Erythroblast (primary cell): ENCODE results near the gene PML.

Source experiments
- DNase-seq, 2 experiments: peaks; one replicate each; lab custom pipeline; 2025; lab: John Stamatoyannopoulos, UW
- GATA1 ChIP-seq: IDR thresholded peaks from 2 replicates; pipeline ENCODE4 v1.6.1; 2011; ENCODE audit warnings: low read depth, mild to moderate bottlenecking, control low read depth, low read length, moderate library complexity
- POLR2A ChIP-seq: IDR thresholded peaks from 2 replicates; pipeline ENCODE4 v1.6.1; 2011; ENCODE audit warnings: mild to moderate bottlenecking, low read length

Gene PML

DNA sequence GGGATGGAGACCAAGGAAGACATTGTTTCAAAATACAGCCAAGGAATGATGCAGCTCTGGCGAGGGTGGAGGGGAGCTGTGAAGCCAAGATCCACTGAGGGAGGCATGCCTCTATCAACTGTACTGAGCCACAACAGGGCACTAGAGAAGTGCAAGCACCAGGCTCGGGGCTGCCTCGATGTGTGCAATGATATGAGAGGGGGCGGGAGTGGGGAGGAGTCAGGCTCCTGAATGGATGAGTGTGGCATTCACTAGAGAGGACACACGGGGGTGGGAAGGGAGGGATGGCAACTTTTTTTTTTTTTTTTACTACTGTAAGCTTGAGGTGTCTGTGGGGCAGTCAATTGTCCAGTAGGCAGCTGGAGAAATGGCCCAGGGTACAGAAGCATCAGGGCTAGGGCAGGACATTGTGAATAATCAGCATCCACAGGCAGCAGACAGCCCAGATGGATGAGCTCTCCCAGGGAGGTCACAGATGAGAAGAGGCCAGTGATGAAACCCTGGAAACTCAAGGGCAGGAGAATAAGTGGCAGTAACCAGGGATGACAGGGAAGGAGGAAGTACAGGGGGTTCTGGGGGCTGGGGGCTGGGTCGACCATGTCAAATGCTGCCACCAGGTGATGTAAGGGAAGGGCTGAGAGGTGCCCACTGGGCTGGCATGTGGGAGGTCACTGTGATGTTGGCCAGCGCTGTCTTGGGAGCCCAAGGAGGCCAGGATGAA is 8.3 kb upstream of the PML start:
- TF ChIP-seq POLR2A, result no peak
- no peak for TF ChIP-seq GATA1
- peak; percentile 19 to 22 for DNase-seq

DNA sequence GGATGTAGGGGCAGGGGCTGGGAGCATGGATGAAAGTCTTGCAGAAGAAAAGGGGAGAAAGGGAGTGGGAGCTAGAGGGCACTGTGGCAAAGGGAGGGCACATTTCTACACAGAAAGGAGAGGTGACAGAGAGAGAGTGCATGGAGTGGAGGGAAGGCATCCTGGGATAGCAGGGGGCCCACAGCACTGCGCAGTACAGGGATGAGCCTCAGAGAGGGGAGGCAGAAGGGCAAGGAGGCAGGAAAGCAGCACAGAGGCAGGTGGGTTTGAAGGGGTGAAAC is 7.8 kb upstream of the PML start:
- no peak for DNase-seq

DNA sequence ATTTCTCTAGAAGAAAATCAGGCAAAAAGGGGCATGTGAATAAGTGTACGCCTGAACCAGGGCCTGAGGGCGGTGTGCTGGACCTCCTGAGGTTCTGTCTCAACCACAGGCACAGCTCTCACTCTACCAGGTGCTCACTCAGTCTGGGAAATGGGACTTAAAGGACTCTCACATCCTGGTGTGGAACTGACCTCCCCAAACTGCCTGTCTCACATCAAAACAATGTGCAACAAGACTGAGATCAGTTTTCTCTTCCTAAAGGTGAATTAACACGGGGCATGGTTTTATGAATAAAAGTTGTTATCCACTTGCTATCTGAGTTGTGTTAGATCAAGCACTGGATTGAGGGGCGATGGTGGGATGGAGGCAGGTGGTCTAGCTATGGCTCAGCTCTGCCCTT is 7.3 kb upstream of the PML start:
- TF ChIP-seq POLR2A (no peak), GATA1 (no peak)
- no peak for DNase-seq

More for the DNA sequence above, 7.8 kb upstream of the PML start:
- no peak for TF ChIP-seq GATA1
- TF ChIP-seq POLR2A, result no peak

DNA sequence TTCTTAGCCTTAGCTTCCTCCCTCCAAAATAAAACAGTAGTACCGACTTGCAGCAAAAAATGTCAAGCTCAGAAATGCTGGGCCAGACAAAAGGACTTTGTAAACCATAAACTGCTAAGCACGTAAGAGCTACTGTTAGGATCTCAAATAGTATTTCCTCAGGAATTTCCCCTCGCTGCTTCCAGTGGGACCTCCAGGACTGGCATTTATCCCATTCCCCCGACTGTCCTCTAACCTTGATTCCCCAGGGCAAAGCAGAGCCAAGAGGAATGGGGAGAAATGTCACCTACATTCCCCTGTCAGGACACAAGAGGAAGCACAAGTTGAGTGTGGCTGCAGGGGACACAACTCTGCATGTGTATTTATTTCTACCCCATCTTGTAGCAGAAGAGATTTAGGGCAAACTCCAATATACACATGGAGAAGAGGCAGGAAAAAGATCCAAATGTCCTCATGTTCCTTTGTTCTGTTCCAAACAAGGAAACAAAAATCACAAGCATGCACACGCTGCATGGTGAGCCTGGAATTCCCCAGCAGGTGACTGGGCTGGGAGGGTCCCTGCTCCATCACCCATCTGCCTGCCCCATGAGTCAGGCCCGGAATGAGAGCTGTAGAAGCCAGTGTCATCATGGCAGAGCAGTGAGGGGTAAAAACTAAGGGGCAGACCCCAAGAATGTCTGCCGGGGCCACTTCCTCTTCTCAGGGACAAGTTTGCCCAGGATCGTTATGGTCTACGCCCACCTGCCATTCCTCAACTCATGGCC is 6.7 kb upstream of the PML start:
- TF ChIP-seq POLR2A, result no peak
- no peak for TF ChIP-seq GATA1
- DNase-seq, result no peak

DNA sequence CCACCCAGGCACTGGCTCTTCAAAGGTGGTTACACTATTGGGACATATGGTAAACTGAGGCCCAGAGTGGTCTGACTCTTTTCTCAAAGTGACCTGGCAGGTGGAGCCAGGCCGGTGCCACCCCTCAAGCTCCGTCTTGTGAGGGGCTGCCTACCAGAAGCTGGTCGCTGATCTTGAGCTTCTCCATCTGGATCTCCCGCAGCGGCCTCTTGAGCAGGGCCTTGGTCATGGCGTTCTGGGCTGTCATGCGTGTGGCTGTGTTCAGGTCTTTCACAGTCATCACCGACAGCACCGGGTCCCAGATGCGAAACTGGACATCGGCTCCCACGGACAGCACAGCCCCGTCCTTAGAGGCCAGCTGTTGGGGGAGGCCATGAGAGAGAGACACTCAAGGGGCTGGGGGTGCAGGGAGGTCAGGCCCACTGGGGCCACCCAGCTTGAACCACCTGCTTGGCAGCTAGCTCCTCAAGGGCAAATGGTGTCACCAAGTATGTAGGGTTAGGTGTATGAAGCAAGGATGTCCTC is 6.0 kb upstream of the PML start:
- no peak for TF ChIP-seq POLR2A
- TF ChIP-seq GATA1, result no peak
- no peak for DNase-seq

DNA sequence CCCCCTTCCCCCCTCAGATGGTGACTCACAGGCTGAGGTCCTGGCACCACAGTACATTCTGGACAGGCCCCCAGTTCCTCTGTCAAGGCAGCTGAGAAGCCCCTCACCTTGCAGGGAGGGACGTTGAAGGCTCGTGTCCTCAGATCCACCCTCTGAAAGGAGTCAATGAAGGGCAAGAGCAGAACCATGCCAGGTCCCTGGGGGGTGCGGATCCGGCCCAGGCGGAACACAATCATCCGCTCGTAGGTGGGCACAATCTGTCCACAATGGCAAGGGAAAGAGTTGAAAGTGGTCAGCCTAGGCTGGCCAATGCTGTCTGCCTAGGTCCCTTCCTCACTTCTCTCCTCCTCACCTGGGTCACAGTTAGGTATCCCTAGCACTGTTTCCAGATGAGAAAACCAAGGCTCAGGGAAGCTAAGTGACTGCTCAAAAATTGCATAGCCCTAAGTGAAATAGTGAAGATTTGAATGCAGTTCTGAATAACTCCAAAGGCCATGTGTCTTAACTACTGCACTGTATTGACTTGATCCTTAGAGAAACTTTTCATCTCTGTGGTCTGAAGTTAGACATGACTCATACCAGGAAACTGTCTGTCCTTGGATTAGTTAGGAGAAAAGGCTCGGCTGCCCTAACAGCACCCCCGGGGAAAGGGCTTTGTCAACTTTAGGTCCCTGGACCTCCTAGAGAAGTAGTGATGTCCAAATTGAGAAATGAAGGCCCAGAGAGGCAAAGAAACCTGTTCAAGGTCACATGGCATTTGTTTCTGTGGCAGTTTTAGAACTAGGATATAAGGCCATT is 5.3 kb upstream of the PML start:
- TF ChIP-seq POLR2A, result no peak
- no peak for TF ChIP-seq GATA1
- no peak for DNase-seq

DNA sequence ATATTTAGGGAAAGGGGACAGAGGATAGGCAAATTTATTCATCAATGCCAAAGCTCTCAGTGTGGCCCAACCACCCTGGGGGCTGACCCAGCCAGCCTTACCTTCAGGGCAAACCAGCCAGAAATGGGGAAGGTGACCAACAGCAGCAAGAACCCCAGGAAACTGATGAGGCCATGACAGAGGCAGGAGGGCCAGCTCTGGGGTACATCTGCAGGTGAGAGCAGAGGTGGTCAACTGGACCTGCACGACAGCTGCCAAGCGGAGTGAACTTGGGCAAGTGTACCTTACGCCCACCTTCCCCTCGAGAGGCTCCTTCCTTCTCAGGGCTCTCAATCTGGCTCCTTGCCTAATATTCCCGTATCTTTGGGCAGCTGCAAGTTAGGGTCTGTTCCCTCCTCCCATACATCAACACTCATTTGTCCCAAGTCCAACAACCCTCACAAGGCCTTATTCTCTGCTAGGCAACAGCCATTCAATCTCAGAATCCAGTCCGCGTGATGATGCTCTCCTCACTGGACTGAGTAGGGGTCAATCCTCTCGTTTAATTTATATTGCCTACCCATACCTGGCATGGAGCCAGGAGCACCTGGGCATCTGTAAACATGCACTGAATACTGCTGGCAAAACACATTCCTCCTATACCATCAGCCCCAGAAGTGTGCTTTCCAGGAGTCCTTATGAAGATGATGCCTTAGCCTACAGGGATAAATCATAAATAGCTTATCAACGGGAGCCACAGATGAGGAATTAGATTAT is 4.1 kb upstream of the PML start:
- TF ChIP-seq POLR2A (no peak), GATA1 (no peak)
- no peak for DNase-seq

DNA sequence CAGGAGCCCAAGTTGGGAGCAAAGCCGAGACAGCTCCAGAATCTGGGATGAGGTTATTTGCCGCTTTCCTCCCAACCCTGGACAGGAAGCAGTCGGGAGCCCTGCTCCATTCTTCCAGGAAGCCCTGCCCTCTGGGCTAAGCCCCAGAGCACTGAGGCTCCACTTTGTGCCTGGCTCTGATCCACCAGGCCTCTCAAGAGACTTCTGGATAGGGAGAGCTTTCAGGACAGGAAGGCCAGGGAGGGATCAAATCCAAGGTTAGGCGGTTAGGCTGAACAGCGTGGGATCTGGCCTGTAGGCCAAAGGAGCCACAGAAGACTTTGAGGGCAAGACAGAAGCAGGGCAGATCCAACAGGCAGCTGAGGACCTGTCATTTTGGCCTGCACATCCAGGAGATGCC is 3.3 kb upstream of the PML start:
- no peak for TF ChIP-seq GATA1
- TF ChIP-seq POLR2A, result no peak
- no peak for DNase-seq

DNA sequence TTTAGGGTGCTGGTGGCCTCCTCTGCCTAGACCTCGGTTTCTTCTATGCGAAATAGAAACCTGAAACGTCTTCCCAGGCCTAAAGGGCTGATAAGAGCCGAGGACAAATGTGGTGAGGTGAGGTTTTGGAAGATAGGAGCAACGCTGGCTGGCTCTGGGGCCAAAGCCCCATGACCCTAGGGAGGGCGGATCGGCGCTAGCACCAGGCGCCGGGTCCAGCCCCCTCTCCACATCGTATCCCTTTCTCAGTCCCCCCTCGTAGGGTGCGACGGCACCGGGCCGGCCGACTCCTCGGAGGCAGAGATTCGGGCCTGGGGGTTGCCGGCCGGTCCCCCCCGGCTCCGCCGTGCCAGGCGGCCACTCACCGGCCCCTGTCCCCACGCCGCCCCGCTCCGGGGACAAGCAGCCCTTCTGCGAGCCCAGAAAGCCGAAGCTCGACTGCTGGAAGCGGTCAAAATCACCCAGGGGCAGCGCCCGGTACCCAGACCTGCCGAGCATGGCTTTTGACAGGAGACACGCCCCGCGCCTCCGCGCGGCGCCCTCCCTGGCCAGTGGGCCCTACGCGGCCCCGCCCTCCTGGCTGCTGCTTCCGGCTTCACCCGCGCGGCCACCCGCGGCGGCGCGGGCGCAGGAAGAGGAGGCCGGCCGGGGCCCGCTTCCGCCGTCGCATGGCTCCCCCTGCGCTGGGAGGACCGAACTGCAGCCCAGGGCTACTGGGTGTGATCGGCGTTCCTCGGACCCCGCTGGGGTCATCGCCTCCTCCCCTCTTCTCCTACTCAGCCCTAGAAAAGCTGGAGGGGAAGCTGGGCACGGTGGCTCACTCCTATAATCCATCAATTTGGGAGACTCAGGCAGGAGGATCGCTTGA is 2.6 kb upstream of the PML start, which contains the start of gene STOML1:
Gene STOML1 (minus strand): TSS at position 570 of the 868 bp plus-strand sequence. CDS start 72 bp downstream, at position 498.
- DNase-seq, result peak; percentile 98
- no peak for TF ChIP-seq GATA1
- peak; percentile 73 for TF ChIP-seq POLR2A

DNA sequence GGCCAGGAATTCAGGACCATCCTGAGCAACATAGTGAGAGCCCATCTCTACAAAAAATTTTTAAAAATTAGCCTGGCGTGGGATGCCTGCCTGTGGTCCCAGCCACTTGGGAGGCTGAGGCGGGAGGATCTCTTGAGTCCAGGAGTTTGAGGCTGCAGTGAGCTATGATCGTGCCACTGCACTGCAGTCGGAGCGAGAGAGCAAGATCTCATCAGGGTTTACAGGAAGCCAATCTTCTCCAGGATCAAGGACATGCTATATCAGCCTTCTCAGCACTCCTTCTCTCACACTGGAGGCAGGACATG is 2.0 kb upstream of the PML start:
- DNase-seq, result peak; percentile 46 to 65
- no peak for TF ChIP-seq GATA1
- no peak for TF ChIP-seq POLR2A

DNA sequence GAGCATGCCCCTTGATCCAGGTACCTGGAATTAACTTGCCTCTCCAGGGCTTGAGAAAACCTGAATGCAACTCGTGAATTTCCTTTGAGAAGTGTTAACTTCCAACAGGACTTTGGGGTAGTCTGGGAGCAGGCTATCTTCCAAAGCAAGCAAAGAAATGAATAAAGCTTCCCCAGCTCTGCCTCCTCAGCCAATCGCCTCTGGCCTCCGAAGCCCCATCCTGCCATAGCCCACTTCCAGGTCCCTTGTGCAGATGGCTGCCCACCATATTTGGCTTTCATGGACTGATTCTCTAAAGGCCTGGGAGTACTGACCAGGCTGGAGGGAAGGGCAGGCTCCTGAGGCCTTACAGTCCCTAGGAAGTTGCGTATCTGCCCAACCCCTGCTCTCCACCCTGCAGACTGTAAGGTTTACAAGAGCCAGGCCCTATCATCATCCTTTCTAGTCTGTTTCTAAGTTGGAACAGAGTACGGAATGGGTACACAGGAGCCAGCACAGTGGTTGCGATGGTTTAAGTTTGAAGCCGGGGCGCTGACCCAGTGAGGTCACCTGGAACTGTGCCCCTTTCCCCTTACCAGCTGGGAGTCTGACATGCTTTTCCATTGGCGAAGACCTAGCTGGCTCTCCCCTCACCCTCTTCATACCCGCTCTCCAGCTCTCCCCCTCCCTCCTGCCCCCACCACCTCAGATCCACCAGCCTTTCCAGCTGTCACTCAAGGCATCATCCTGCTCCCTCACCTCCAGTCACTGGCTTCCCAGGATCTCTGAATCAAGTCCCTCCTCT is 1.1 kb upstream of the PML start:
- DNase-seq, result peak in 1 of 2 experiments; percentile 20
- TF ChIP-seq POLR2A (no peak), GATA1 (no peak)
